Measurements from ENCODE around the gene HAUS2. TPM values are rescaled to one million over a fixed set of nuclear protein-coding genes. Genes with fewer than 3 reads are reported as not detected.
"Not testable (repeated sequence)": the region's sequence is repeated elsewhere in the genome, so short reads cannot be mapped to it uniquely, and the experiment has no call there.

HAUS2 gene
- 32.0 and 52.4 TPM in 2 replicates for total RNA-seq

- DNase-seq: peak; percentile 91
These were observed at the start of gene HAUS2, which contains the start of gene LRRC57 for GRCh38 chr15:42548249-42549031. HAUS2 (plus strand) TSS chr15:42548838; CDS start chr15:42548873, 35 bp downstream. LRRC57 (minus strand) TSS chr15:42548793; CDS start chr15:42548434, 359 bp downstream.

GRCh38 chr15:42499858-42500609 is 48.6 kb upstream of the HAUS2 start:
- peak; percentile 34 for DNase-seq

- no peak for DNase-seq
These were observed 46.2 kb upstream of the HAUS2 start for GRCh38 chr15:42502477-42502876.

GRCh38 chr15:42503825-42504224 is 44.8 kb upstream of the HAUS2 start:
- DNase-seq: no peak

DNA sequence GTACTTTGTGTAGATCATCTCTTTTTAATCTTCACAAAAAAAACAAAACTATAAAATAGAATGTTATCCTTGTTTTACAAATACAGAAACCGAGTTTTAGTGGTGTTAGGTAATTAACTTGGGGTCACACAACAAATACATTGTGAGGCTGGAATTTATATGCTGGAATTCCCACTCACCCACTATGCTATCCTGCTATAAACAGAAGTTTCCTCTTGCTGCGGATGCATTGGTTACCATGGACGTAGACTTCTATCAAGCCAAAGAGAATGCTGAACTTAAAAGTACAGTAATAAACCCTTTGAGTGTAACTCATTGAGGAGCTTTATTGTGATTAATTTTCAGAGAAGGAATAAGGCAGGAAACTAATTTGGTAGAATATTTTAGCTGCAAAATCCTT is 44.0 kb upstream of the HAUS2 start:
- peak; percentile 75 for DNase-seq

GRCh38 chr15:42507514-42507913 is 41.1 kb upstream of the HAUS2 start:
- no peak for DNase-seq

DNA sequence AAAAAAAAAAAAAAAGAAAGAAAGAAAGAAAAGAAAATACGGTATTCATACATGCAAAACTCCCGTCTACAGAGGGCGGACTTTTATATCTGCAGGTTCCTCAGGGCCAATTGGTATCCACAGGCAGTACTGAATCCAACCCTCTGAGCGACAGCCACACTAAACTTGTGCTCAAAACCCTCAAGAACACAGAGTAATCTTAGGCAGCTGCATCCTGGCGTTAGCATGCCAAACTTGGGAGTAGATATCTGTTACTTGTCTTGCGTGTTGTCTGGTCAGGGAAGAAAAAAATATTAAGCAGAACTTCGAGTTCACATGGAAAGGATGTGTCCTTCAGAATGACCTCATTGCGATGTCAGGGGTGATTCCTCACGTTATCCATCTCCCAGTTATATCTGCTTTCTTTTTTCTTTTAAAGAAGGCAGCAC is 40.4 kb upstream of the HAUS2 start:
- no peak for DNase-seq

DNA sequence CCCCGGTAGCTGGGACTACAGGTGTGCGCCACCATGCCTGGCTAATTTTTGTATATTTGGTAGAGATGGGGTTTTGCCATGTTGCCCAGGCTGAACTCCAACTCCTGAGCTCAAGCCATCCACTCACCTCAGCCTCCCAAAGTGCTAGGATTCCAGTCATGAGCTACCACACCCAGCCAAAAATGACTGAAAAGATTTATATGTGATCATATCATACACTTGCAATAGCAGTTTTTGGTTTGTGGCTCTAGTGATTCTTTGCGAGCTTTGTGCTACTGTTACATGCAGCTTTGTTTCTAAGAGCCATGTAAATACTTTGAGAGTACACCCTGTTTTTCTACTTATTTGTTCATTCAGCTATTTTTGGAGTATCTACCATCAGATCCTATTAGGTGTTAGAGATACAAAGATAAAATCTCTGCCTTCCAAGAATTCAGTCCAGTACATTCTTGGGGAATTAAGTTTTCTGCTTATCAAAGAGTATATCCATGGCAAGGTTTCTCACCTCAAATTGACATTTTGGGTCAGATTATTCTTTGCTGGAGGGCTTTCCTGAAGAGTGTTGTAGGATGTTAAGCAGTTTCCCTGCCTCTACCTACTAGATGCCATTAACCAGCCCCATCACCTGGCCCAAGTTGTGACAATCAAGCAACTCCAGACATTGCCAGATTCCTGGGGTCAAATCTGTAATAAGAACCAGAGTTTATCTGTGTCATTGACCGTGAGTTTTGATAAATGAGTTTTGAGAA is 38.2 kb upstream of the HAUS2 start:
- no peak for DNase-seq

GRCh38 chr15:42511007-42511391 is 37.6 kb upstream of the HAUS2 start:
- peak; percentile 48 for DNase-seq

DNA sequence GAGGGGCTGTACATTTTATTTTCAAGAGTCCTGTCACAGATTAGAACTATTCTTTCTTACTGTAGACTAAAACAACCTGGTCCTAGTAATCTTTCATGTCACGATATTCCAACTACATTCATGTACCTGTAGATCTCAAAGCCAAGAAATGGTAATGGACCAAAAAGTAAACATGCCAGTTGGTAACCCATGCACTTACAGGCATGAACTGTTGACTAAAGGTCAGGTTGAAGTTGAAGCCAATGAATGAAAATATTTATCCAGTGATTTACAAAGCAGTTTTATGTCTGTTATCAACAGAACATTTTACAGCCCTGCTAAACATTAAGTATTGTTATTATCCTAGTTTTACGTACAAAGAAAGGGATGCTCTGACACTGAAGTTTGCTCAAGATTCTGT is 25.3 kb upstream of the HAUS2 start:
- DNase-seq: no peak

DNA sequence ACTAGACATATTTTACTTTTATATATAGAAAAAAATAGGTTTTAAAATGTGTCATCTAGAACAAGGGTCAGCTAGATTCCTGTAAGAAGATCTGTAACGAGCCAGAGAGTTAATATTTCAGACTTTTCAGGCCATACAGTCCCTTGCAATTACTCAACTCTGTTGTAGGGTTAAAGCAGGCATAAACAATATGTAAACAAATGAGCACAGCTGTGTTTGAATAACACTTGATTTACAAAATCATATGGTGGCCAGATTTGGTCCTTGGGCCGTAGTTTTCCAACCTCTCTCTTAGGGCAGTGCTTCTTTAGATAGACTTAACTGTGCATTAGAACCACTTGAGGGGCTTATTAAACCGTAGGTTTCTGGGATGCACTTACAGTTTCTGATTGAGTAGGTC is 19.7 kb upstream of the HAUS2 start:
- no peak for DNase-seq

- no peak for DNase-seq
These were observed 15.4 kb upstream of the HAUS2 start for GRCh38 chr15:42533246-42533645.

DNA sequence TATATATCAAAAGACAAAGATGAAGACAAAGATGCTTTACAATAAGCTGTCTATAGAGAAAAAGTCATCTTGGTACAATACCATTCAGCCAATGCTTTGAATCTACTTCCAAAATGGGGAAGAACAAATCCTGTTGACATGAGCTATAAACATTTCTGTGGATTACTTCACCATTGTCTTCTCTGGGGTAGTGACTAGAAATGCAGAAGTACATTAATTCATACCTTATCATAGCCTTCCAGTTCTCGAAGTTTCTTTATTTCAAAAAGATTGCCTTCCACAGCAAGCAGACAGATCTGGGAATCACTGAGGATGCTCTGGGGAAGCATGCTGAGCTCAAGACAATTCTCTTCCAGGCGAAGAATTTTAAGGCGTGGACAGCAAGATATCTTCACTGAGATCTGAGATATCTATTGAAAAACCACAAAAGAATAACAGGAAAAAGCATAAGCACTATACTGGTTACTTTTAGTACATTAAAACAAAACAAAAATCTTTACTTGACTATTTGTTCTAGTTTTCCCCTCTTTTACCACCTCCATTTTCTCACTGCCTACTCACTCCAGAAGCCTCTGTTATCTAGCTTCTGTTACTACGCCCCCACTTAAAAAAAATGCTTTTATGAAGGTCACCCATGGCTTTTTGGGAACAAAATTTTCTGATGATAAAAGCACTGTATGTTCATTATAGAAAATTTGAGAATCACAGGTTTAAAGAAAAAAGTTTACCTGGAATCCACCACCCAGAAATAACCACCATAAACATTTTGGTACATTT is 3.6 kb upstream of the HAUS2 start:
- DNase-seq: no peak

DNA sequence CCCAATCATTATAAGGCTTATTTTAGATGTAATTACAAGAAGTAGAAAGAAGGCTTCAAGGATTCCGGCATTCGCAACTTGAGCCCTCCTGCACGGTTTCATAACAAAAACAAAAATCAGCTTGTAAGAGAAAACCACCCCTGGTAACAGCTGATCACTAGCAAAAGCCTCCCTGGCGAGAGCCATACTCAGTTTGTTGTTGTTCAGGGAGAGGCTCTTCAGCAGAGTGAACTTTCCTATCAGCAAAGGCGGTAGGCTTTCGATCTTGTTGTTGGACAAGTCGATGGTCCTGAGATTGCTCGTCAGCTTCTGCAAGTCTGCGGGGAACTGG is 755 bp upstream of the HAUS2 start:
- no peak for DNase-seq

DNA sequence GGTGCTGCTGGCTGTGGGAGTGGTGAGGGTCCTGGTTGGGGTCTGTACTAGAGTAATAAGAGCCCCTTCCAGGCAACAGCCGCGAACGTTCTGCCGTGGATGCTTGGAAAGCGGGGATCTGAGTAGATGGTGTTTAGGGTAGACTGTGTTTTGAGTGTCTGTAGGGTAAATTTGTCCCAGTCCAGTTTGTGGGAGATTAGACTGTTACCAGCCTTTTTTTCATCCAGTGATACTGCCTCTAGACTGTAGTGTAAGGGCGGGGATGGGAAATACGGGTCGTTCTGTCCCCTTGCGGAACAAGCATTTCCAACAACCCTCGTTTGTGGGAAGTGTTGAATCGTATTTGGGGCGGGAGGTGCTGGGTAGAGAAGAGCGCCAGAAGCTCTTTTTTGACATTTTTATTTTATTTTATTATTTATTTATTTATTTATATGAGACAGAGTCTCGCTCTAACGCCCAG is 424 bp downstream of the HAUS2 start:
- peak; percentile 54 for DNase-seq

DNA sequence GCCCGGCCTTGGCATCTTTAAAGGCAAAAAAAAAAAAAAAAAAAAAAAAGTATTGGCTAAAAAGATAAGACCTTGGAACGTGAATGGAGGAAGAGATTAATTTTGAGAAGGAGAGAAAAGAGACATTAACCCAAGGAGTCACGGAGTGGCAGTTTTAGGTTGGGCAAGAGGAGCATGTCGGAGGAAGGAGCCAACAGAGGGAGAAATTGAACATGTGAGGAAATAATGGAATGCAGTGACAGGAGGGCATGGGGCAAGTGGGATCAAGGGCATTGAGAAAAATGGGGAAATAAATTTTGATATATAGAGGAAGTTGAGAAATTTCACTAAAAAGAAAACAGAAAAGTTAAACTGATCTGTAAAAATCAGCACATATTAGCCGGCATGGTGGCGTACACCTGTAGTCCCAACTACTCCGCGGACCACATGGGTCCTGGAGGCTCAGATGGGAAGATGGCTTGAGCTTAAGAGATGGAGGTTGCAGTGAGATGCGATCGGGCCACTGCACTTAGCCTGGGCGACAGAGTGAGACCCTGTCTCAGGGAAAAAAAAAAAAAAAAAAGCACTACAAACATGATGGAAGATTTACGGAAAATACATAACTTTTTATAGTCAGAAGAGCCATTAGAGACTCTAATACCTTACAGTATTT is 1.2 kb downstream of the HAUS2 start:
- DNase-seq: no peak

DNA sequence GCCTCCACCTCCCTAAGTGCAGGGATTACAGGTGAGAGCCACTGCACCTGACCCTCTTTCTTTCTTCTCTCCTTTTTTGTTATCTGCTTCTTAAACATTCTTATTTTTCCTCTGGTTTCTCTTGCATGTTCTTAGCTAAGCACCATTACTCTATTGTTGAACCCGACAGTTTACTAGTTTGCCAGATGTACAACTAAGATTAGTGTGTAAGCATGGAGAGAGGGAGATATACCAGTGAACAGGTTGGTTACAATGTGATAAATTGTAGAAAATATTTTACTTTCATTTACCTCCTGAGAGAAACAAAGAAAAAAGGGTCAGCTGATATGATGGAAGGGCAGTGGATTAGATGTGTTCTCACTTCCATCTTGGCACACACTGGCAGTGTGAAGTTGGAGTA is 4.9 kb downstream of the HAUS2 start:
- DNase-seq: no peak

GRCh38 chr15:42556550-42557207 is 8.0 kb downstream of the HAUS2 start:
- DNase-seq: not testable (repeated sequence)

GRCh38 chr15:42558739-42559138 is 10.1 kb downstream of the HAUS2 start:
- DNase-seq: no peak

- peak; percentile 99 for DNase-seq
These were observed 26.8 kb downstream of the HAUS2 start, which contains the start of gene STARD9 for GRCh38 chr15:42575188-42576039. STARD9 (plus strand) TSS chr15:42575606; CDS start chr15:42575716, 110 bp downstream.

All from dermis blood vessel endothelial cell (primary cell).